Right renal pelvis (tissue), 4 donors: ENCODE measurements around the gene CEP85. TPM values are rescaled to one million over a fixed set of nuclear protein-coding genes. Genes with fewer than 3 reads are reported as not detected.
"Not testable (repeated sequence)": the region's sequence is repeated elsewhere in the genome, so short reads cannot be mapped to it uniquely, and the experiment has no call there.

Experiments
- DNase-seq, 4 donors: peaks; one replicate each; pipeline ENCODE4 v3.0.0-alpha.2; 2013; ENCODE audit warnings: low read depth in 4 of 4, low spot score in 3 of 4, missing footprints in 1 of 4
- polyA plus RNA-seq, 4 donors: library from polyadenylated mRNA; unstranded; fragments of 120-200 nt; gene quantifications; one replicate each; pipeline ENCODE4 v1.2.1, GENCODE V29; 2013; ENCODE audit not compliant: insufficient read length in 4 of 4

CEP85 gene
- polyA plus RNA-seq, 4 donors = 13.4 to 17.1 (median 15.9) TPM

DNA sequence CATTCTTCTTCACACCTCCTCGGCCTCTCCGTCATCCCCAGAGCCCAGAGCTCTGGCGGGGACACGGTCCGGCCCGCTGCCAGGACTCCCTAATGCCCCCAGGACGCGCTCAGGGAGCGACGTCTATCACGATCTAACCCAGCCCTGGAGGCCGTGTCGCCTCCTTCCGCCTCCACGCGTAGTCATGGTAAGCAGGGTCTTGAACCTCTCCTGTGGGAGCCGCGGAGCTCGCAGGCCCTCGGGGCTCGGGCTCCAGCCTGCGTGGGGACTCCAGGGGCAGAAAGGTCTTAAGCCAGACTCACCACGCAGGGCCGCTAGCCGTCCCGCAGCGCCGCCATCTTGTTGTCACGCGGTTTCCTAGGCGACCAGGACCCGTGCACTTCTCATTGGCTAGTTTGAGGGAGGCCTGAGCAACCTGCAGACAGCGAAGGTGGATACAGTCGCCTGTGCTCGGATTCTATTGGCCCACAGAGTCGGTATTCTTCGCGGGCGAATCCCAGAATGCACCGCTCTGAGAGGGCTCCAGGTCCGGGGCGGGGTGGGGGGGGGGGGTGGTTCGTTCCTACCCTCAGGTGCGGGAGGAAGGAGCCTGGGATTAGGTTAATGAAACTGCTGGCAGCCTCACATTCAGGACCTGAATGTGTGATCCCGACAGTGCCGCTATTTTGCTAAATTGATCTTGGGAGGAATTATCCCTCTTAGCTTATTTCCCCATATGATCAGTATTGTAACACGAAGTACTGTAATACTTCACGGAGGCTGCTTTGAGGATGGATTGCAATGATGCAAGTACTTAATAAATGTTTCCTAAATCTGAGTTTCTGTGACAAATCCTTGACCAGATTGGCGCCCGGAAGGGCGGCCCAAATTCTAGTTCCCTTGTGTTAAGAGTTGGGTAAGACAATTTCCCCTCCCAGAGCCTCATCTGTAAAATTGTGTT, 72.6 kb downstream of the CEP85 start, which contains the start of gene UBXN11:
UBXN11 (minus strand) TSS at position 347 of the 940 bp plus-strand sequence. CDS start 3,753 bp downstream, outside the sequence.
- DNase-seq = peak; percentile 74 to 89 (median 84)

DNA sequence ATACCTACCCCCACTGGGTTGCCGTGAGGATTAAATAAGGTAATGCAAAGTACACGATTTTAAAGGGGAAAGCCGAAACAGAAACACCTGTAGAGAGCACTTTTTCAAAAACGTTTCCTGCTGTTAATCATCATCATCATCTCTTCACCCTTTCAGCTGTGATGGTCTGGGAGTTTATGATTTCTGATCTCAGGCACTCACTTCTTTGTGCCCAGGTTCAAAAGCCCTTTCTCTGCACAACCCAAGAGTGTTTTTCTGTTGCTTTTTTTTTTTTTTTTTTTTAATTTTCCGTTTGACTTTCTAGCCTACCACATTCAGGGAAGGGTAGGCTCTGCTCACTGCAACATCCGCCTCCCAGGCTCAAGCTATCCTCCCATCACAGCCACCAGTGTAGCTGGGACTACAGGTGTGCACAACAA, 73.4 kb downstream of the CEP85 start:
- DNase-seq = no peak

DNA sequence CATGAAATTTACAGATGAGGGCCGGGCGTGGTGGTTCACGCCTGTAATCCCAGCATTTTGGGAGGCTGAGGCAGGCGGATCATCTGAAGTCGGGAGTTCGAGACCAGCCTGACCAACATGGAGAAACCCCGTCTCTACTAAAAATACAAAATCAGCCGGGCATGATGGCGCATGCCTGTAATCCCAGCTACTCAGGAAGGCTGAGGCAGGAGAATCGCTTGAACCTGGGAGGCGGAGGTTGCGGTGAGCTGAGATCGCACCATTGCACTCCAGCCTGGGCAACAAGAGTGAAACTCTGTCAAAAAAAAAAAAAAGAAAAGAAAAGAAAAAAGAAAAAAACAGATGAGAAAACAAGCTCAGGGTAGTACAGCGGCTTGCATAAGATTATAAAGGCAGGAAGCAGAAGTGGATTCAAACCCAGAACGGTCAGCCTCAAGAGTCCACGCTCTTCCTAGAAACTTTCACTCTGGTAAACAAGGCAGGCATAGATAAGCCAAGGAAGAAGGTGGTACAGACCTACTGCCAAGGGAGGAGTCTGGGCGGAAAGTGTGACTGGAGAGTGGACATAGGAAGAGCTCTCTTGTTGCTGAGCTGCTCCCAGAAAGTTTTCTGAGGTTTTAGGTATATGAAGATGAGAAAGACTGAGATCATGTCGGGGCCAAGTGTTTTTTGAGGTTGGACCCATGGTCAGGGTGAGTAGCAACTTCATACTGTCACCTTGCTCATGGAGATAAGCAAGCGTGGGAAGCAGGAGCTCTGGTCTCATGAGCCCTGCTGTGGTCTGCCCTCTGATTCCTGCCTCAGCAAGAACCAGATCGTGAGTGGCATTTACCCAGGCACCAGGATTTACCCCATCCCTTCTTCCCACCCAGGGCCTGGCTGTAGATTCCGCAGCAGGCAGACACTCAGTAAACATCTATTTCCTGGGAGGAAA, 74.2 kb downstream of the CEP85 start:
- DNase-seq = not testable (repeated sequence)

DNA sequence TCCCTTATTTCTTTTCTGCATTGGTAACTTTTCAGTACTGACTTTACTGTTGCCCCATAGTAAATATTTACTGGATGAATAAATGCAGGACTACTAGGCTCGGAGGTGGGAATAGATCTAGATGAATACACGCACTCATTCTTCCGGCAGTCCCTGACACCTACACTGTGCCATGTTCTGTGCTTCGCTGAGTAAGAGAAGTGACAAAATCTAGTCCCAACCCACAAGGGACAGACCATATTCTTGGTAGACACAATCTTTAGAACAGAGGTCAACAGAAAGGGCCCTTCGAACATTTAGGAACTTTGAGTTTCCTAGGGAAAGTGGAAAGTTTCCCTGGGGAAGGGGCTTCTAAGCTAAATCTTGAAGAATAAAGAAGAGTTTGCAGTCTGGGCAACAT, 80.5 kb downstream of the CEP85 start:
- DNase-seq = no peak

DNA sequence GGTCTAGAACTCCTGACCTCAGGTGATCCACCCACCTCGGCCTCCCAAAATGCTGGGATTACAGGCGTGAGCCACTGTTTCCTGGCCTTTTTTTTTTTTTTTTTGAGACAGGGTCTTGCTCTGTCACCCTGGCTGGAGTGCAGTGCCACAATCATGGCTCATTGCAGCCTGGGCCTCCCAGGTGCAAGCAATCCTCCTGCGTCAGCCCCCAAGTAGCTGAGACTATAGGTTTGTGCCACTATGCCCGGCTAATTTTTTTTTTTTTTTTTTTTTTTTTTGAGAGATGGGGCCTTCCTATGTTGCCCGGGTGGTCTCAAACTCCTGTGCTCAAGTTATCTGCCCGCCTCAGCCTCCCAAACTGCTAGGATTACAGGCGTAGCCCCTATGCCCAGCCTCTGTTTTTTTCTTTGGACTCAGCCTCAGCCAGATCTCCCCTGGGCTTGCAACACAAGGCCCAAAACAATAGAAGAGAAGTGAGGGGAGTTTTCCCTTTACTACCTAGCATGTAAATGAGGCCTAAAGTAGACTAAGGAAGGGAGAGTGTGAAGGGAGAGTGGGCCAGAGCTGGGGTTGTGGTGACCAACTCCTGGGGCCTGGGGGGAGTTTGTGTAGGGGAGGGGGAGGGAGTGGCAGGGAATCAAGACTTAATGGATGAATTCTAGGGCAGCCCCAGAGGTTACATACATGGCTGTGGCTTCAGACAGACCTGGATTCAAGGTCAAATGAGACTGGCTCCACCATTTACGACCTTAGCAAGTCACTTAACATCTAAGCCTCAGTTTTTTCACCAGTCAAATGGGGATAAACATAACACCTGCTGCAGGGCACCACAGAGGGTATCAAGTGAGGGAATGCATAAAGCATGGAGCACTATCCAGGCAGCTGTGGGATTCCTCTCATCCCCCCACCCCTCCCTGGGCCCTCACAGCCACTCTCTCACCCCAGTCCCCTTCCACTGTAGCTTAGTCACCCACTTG, 82.2 kb downstream of the CEP85 start:
- DNase-seq = no peak

DNA sequence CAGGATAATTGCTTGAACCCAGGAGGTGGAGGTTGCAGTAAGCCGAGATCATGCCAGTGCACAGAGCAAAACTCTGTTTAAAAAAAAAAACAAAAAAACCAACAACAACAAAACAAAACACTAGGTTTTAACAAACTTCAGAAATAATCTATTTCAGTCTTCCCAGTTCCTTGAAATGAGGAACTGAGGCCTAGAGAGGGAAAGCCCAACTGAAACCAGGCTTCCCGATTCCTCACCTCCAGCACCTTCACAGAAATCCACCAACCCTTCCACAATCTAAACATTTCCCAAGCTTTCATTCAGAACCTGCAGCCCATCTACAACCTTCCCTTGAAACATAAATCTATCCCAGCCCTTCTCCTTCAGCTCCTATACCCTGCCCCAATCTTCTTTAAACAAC, 83.1 kb downstream of the CEP85 start:
- DNase-seq = no peak

DNA sequence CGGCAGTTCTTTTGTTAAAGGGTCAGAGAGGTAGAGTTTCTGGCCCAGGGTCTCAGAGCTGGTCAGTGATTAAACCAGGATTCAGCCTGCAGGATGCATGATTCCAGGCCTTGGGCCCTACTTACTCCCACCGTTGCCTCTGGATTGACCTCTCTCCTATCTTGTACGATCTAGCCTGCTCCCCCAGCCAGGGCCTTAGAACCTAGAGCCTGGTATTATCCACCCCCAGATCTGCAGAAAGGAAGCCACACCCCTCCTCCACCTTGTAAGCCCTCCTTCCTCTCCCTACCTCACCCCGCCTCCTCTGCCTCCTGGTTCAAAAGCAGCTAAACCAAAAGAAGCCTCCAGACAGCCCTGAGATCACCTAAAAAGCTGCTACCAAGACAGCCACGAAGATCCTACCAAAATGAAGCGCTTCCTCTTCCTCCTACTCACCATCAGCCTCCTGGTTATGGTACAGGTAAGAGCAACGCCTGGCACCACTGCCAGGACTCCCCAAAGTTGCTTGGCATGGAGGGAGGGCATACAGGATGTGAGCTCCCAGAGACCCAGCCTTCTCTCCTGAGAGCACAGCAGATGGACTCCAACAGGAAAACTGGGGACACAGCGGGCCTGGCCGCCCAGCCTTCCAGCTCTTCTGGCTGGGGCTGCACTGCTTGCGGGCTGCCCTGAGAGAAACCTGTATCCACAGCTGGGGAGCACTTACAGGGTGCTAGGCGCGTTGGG, 83.8 kb downstream of the CEP85 start, which contains the start of gene CD52:
CD52 (plus strand) TSS at position 347 of the 726 bp plus-strand sequence; CDS start at position 407, 60 bp downstream.
- no peak for DNase-seq

DNA sequence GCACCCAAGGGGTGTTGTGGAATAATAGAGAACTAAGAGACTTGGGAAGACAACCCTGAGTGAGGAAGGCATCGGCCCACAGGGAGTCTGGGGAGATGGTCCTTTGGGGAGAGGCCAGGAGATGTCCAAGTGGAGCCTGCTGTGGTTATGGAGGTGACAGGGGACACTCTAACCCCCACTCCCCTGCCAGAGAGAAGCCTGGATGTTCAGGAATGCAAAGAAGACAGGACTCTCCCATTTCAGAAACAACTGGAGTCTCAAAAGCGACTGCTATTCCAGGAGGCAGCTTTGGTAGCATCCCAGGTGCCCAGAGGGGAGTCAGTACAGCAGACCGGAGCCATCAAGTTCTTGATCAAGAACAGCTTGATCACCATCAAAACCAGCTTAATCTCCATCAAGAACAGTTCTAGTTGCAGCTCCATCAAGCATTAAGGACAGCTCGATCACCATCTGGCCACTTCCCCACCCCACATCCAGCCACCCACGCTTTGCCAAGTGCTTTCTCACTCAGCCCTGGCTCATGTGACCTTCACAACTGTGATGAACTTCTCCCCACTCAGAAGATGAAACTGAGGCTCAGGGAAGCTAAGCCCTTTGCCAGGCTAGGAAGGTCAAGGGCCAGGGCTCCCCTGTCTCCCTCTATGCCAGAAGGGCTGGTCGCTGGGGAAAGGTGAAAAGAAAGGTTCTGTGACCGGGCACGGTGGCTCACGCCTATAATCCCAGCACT, 84.5 kb downstream of the CEP85 start:
- DNase-seq = no peak

DNA sequence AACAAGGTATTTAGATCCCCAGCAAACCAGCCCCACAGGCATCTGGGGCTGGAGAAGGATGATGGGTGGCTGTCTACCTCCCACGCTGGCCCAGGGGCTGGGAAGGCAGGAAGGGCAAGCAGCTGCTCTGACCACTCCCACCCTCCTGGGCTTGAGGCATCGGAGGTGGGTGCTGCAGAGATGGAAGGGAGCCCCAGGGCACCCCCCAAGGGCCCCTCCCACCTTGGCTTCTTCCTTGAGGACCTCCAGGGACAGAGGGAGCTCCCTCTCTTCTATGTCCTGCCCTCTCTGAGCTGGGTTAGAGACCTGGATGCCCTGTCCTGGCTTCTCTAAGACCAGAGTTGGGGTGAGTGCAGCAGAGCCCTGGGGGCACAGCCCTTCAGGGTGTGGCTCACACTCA, 86.9 kb downstream of the CEP85 start:
- no peak for DNase-seq

DNA sequence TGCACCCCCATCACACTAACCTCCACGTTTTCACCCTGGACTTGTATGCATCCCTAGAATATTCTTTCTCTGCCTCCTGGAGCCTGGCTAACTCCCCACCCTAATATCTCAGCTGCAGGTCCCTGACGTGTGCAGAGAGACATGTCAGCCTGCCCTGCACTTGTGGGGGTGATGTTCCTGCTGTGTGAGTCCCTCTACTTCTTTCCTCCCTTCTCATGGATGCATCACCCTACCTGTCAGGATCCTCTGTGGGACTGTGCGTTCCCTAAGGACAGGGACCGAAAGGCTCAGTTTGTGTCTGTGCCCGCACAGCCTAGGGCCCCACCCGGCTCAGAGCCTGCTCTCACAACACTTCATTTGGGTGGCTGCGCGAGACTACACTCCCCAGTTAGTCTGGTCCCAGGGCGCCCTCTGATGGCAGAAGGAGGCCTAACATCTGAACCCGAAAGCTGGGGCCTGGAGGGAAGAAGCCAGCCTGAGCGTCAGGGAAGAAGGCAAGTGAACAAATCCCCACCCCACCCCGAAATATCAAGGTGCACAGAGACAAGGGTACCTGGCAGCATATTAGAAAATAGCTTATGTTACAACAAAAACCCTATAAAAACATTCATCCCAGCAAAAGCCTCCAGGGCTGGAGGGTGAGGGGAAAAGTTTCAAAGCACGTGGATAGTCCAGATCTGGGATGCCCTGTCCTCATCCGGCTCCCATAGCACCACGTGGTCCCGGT, 87.5 kb downstream of the CEP85 start:
- peak in 3 of 4 donors; percentile 60 to 72 (median 66) for DNase-seq

DNA sequence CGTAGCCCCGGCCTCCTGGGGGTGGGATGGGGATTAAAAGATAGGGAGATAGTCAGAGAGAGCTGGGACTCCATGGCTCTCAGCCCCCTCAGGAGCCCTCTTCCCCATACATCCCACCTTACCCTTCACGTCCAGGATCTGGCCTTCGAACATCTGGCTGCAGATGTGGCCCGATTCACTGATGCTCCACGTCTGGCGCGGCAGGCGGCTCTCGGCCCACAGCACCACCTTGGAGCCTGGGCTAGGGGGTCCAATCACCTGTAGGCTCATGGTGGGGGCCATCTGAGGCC, 88.0 kb downstream of the CEP85 start:
- DNase-seq = no peak

DNA sequence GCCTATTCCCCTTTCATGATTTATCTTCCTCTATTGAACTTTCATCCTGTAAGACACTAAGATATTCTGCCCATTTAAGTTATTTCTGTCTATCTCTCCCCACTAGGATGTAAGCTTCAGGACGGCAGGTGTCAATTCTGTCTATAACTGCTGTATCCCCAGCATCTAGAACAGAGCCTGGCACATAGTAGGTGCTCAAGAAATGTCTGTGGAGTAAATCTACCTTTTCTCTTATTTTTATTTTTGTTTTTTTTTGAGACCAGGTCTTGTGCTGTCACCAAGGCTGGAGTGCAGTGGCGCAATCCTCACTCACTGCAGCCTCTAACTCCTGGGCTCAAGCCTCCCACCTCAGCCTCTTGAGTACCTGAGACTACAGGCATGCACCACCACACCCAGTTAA, 89.4 kb downstream of the CEP85 start:
- DNase-seq = no peak

DNA sequence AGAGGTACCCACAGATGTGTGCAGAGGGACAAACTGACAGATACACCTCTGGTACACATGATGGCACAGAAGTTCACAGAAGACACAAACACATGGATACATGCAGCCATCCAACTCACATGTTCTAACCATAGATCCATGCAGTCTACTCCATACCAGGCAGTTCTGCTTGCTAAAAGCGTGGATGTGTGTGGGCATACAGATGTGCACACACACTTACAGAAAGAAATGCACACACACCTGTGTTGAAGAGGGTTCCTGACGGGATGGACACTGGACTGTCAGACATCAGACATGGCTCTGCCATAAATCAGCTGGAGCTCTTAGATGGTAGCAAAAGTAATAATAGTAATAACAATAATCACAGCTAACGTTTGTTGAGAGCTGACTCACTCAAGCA, 90.5 kb downstream of the CEP85 start:
- no peak for DNase-seq

DNA sequence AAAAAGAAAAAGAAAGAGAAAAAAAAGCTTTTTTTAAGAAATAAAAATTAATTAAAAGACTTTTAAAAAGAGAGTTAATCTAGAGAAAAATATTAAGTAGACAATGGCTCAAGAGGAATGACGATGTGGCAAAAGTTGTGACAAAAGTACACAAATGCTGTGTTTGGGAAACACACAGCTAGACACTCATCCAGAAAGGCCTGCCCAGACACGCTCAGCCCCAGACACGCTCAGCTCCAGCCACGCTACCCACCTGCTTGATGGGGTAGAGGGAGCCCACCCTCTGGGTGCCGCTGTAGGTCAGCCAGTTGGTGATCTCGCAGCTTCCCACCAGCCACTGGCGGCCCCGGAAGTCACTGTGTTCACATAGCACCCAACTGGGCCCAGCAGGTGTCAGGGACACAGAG, 94.0 kb downstream of the CEP85 start:
- DNase-seq = no peak
